Measurements from ENCODE around the gene VKORC1.
A peak's percentile ranks its signal among the peaks of the same experiment; 100 is the strongest.

The VKORC1 gene

GRCh38 chr16:31134625-31135534 is 40.3 kb upstream of the VKORC1 start:
- H3K27me3 Mint-ChIP-seq, result no peaks in the 10 kb centered on the region
- H3K9me3 Mint-ChIP-seq, result no peaks in the 10 kb centered on the region
- peaks cover 13% of the 10 kb centered on the region for H3K36me3 Mint-ChIP-seq (ENCODE audit: insufficient read depth)
- no peak overlapping the region for H3K4me3 Mint-ChIP-seq
- ATAC-seq (replicated peaks; ENCODE audit: extremely low read depth, poor library complexity, severe bottlenecking), result no peak
- H3K27ac Mint-ChIP-seq (ENCODE audit: low read depth), result no peak overlapping the region
- no peaks in the 10 kb centered on the region for H3K4me1 Mint-ChIP-seq
- no peak for DNase-seq (ENCODE audit: low spot score in 2 of 2)

DNA sequence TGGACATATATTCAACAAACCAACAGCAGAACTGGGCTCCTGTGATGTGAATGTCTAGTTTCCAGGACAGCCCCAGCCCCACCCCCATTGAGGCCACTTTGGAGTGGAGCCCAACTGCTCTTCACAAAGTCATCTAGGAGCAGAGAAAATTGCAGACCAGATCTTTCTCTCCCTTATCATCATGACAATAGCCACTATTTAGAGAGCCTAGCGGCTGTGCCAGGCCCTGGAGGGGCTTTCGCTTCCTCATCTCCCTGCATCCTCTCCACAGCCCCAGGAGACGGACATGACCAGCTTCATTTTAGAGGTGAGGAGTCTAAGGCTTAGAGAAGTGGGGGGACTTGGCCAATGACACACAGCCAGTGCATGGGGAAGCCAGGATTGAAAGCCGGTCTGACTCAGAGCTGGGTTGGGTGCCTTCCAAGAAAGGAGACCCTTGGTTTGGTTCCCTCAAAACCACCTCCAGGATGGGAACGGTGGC is 39.5 kb upstream of the VKORC1 start:
- Mint-ChIP-seq H3K27ac (ENCODE audit: low read depth) (peak overlapping the region; percentile 10), H3K4me1 (no peaks in the 10 kb centered on the region), H3K36me3 (ENCODE audit: insufficient read depth) (peaks cover 13% of the 10 kb centered on the region), H3K27me3 (no peaks in the 10 kb centered on the region), H3K9me3 (no peaks in the 10 kb centered on the region), H3K4me3 (no peak overlapping the region)
- no peak for DNase-seq (ENCODE audit: low spot score in 2 of 2)
- ATAC-seq (replicated peaks; ENCODE audit: extremely low read depth, poor library complexity, severe bottlenecking), result no peak

- no peak for ATAC-seq (replicated peaks; ENCODE audit: extremely low read depth, poor library complexity, severe bottlenecking)
- Mint-ChIP-seq H3K27me3 (no peaks in the 10 kb centered on the region), H3K4me3 (no peak overlapping the region), H3K9me3 (no peaks in the 10 kb centered on the region), H3K36me3 (ENCODE audit: insufficient read depth) (peaks cover 15% of the 10 kb centered on the region), H3K4me1 (no peaks in the 10 kb centered on the region), H3K27ac (ENCODE audit: low read depth) (no peak overlapping the region)
- no peak for DNase-seq (ENCODE audit: low spot score in 2 of 2)
These were observed 38.5 kb upstream of the VKORC1 start for GRCh38 chr16:31133046-31133501.

DNA sequence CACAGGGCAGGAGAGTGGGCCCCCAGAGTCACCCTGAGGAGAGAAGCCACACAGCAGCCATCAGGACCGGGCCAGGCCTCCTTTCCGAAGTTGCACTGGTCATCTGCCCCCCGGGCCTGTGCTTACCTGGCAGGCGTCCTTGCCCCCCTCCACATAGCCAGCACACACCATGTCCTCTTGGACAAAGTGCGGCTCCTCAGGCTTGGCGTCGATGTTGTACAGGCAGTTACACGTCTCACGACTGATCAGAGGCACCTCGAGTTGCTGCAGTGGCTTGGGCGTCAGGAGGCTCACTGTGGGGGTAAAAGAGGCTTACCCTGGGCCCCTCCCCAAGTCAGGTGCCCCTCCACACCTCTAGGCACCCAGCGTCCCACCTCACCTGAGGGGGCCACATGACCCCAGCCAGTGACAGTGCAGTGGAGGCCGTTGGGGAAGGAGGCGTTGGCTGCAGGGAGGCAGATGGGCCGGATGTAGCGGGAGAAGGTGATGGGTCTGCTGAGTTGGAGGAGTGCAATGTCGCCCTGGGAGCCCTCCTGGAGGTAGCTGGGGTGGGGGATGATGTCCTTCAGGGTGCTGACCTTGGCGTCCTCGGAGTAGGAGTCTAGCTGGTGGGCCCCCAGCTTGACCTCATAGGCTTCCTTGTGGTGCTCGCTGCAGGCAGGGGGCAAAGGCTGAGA is 37.8 kb upstream of the VKORC1 start:
- ATAC-seq (replicated peaks; ENCODE audit: extremely low read depth, poor library complexity, severe bottlenecking), result no peak
- Mint-ChIP-seq H3K36me3 (ENCODE audit: insufficient read depth) (peaks cover 18% of the 10 kb centered on the region), H3K4me1 (no peaks in the 10 kb centered on the region), H3K4me3 (no peak overlapping the region), H3K27ac (ENCODE audit: low read depth) (no peak overlapping the region), H3K27me3 (no peaks in the 10 kb centered on the region), H3K9me3 (no peaks in the 10 kb centered on the region)
- DNase-seq (ENCODE audit: low spot score in 2 of 2), result no peak

DNA sequence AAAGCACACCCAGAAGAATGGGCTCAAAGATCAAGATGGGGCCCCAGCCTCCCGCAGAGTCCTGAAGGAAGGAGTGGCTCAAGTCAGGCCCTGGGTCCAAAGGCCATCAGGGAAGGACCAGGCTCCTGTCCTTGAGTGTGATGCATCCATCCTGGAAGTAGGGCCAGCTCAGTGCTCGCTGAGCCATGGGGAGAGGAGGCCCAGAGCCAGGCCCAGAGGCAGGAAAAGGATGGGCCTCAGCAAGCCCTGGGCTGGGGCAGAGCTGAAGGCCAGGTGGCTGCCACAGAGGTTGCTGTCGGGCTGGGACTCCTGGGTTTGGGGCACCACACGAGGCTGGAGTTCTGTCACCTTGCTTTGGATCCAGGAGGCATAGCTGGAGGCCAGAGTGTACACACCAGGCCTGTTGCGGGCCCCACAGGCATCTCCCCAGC is 37.3 kb upstream of the VKORC1 start:
- Mint-ChIP-seq H3K27ac (ENCODE audit: low read depth) (peak overlapping the region; percentile 59), H3K27me3 (no peaks in the 10 kb centered on the region), H3K4me1 (no peaks in the 10 kb centered on the region), H3K36me3 (ENCODE audit: insufficient read depth) (peaks cover 19% of the 10 kb centered on the region), H3K9me3 (no peaks in the 10 kb centered on the region), H3K4me3 (no peak overlapping the region)
- ATAC-seq (replicated peaks; ENCODE audit: extremely low read depth, poor library complexity, severe bottlenecking), result no peak
- no peak for DNase-seq (ENCODE audit: low spot score in 2 of 2)

DNA sequence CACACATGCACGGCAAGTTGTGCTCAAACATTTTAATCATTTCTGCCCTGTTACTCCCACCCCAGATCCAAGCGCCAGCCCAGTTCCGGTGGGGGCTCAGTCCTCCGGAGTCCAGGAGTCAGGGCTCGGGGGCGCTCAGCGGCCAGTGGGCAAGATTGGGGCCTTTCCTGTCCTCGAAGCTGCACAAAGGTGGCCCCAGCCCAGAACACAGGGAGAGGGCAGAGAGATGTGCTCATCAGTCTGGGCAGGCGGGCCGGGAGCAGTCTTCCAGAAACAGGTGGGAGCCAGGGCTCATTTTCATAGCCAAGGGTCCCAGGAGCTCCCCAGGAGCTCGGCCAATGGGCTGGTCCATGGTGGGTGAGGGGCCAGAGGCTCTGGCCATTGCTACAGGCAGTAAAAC is 36.8 kb upstream of the VKORC1 start:
- ATAC-seq (replicated peaks; ENCODE audit: extremely low read depth, poor library complexity, severe bottlenecking) (no peak), DNase-seq (ENCODE audit: low spot score in 2 of 2) (no peak)
- peaks cover 20% of the 10 kb centered on the region for H3K36me3 Mint-ChIP-seq (ENCODE audit: insufficient read depth)
- H3K9me3 Mint-ChIP-seq, result no peaks in the 10 kb centered on the region
- no peaks in the 10 kb centered on the region for H3K27me3 Mint-ChIP-seq
- H3K4me3 Mint-ChIP-seq, result no peak overlapping the region
- H3K4me1 Mint-ChIP-seq, result no peaks in the 10 kb centered on the region
- H3K27ac Mint-ChIP-seq (ENCODE audit: low read depth), result peak overlapping the region; percentile 59

DNA sequence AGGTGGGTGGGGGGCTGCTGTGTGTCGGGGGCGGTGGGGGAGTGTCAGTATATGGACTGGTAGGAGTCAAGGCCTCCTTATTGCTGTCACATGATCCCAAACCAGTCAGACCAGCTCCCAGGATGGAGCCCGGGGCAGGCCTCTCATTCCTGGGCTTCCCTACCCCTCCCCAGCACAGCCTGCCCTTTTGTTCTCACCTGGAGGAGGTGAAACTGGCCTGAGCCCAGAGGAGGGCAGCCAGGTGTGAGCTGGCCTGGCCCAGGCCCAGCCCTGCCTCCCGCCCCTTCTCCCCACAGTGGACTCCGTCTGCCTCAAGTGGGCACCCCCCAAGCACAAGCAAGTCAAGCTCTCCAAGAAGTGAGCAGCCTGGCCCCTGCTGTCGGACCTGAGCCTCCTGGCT is 36.3 kb upstream of the VKORC1 start:
- H3K27me3 Mint-ChIP-seq, result no peaks in the 10 kb centered on the region
- no peak for DNase-seq (ENCODE audit: low spot score in 2 of 2)
- H3K36me3 Mint-ChIP-seq (ENCODE audit: insufficient read depth), result peaks cover 19% of the 10 kb centered on the region
- no peak for ATAC-seq (replicated peaks; ENCODE audit: extremely low read depth, poor library complexity, severe bottlenecking)
- H3K27ac Mint-ChIP-seq (ENCODE audit: low read depth), result peak overlapping the region; percentile 59
- H3K9me3 Mint-ChIP-seq, result no peaks in the 10 kb centered on the region
- no peak overlapping the region for H3K4me3 Mint-ChIP-seq
- H3K4me1 Mint-ChIP-seq, result peaks cover 5% of the 10 kb centered on the region

- Mint-ChIP-seq H3K27ac (ENCODE audit: low read depth) (no peak overlapping the region), H3K4me3 (no peak overlapping the region), H3K9me3 (no peaks in the 10 kb centered on the region), H3K27me3 (no peaks in the 10 kb centered on the region), H3K4me1 (peaks cover 9% of the 10 kb centered on the region), H3K36me3 (ENCODE audit: insufficient read depth) (peaks cover 19% of the 10 kb centered on the region)
- no peak for DNase-seq (ENCODE audit: low spot score in 2 of 2)
- no peak for ATAC-seq (replicated peaks; ENCODE audit: extremely low read depth, poor library complexity, severe bottlenecking)
These were observed 35.8 kb upstream of the VKORC1 start for GRCh38 chr16:31130336-31130891.

- H3K27ac Mint-ChIP-seq (ENCODE audit: low read depth), result no peak overlapping the region
- ATAC-seq (replicated peaks; ENCODE audit: extremely low read depth, poor library complexity, severe bottlenecking) (no peak), DNase-seq (ENCODE audit: low spot score in 2 of 2) (no peak)
- peaks cover 9% of the 10 kb centered on the region for H3K4me1 Mint-ChIP-seq
- H3K27me3 Mint-ChIP-seq, result no peaks in the 10 kb centered on the region
- H3K9me3 Mint-ChIP-seq, result no peaks in the 10 kb centered on the region
- peaks cover 19% of the 10 kb centered on the region for H3K36me3 Mint-ChIP-seq (ENCODE audit: insufficient read depth)
- no peak overlapping the region for H3K4me3 Mint-ChIP-seq
These were observed 35.2 kb upstream of the VKORC1 start for GRCh38 chr16:31129568-31130335.

DNA sequence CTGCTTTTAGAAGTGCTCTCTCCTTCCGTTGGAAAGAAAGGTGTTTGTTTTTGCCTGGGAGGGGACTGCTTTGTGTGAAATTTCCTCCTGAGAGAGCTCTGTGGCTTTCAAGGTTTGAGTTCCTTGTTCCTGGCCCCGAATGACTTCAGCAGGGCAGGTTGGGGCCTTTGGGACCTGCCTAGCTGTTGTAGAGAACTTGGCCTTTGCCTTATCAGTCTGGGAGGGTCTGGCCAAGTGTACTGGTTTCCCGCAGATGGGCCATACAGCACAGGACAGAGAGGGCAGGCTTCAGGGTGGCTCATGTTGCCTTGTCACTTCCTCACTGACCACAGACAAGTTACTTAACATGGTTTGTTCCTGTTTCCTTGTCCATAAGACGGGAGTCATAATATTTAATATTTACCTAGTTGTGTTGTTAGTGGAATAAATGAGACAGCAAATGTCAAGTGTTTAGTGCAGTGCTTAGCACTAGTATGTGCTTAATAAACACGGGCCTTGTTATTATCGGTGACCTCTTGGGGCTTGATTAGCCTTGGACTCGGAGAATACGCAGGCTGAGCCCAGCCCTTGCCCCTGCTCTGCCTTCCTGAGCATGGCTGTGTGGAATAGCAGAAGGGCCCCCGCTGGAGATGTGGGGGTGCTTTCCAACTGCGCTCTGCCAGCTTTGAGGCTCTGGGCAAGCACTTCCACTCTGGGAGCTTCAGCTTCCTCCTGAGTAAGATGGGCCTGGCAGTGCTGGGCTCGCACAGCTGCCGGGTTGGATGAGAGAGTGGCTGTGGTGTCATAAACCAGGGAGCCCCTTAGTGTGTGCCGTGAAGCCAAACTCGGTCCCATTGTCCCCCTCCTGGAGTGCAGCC is 34.3 kb upstream of the VKORC1 start:
- Mint-ChIP-seq H3K4me1 (peaks cover 9% of the 10 kb centered on the region), H3K9me3 (no peaks in the 10 kb centered on the region), H3K36me3 (ENCODE audit: insufficient read depth) (peaks cover 23% of the 10 kb centered on the region), H3K27ac (ENCODE audit: low read depth) (no peak overlapping the region), H3K4me3 (no peak overlapping the region), H3K27me3 (no peaks in the 10 kb centered on the region)
- DNase-seq (ENCODE audit: low spot score in 2 of 2), result no peak
- peak; percentile 57 for ATAC-seq (replicated peaks; ENCODE audit: extremely low read depth, poor library complexity, severe bottlenecking)

- no peak overlapping the region for H3K27ac Mint-ChIP-seq (ENCODE audit: low read depth)
- peaks cover 9% of the 10 kb centered on the region for H3K4me1 Mint-ChIP-seq
- H3K9me3 Mint-ChIP-seq, result no peaks in the 10 kb centered on the region
- no peak for ATAC-seq (replicated peaks; ENCODE audit: extremely low read depth, poor library complexity, severe bottlenecking)
- no peak for DNase-seq (ENCODE audit: low spot score in 2 of 2)
- H3K4me3 Mint-ChIP-seq, result no peak overlapping the region
- peaks cover 33% of the 10 kb centered on the region for H3K36me3 Mint-ChIP-seq (ENCODE audit: insufficient read depth)
- no peaks in the 10 kb centered on the region for H3K27me3 Mint-ChIP-seq
These were observed 32.6 kb upstream of the VKORC1 start for GRCh38 chr16:31127182-31127581.
